Activated naive CD8-positive, alpha-beta T cell treated with anti-CD3 and anti-CD28 coated beads, Interleukin-2, amount 50 U/mL, for 24 hours (primary cell): Measurements from ENCODE around the gene C4B.
A peak's percentile ranks its signal among the peaks of the same experiment; 100 is the strongest.
"Not testable (repeated sequence)": the region's sequence is repeated elsewhere in the genome, so short reads cannot be mapped to it uniquely, and the experiment has no call there.

ENCODE experiments used
- ATAC-seq: fragments of 150-1000 bp; cut with Tn5 transposase; one replicate; pipeline ENCODE4 v1.10.0; 2021
- DNase-seq: peaks from one replicate; pipeline ENCODE4 v3.0.0; 2021
- H3K27ac Mint-ChIP-seq: one replicate; pipeline ENCODE4 v1.8.0; 2021; ENCODE audit warnings: mild to moderate bottlenecking, mixed read lengths
- H3K27me3 Mint-ChIP-seq: one replicate; pipeline ENCODE4 v1.8.0; 2021; ENCODE audit warnings: mixed read lengths
- H3K36me3 Mint-ChIP-seq: one replicate; pipeline ENCODE4 v1.8.0; 2021; ENCODE audit warnings: low read depth, mixed read lengths
- H3K4me1 Mint-ChIP-seq: one replicate; pipeline ENCODE4 v1.8.0; 2021; ENCODE audit warnings: mixed read lengths
- H3K4me3 Mint-ChIP-seq: one replicate; pipeline ENCODE4 v1.8.0; 2021; ENCODE audit warnings: mild to moderate bottlenecking, moderate library complexity, mixed read lengths
- H3K9me3 Mint-ChIP-seq: one replicate; pipeline ENCODE4 v1.8.0; 2021; ENCODE audit warnings: mixed read lengths

C4B gene

GRCh38 chr6:31976065-31976464 lies 38.5 kb upstream of the C4B start:
- Mint-ChIP-seq H3K36me3 (peaks cover 13% of the 10 kb centered on the region), H3K4me1 (peaks cover 28% of the 10 kb centered on the region)
- DNase-seq, H3K9me3 Mint-ChIP-seq, ATAC-seq, H3K4me3 Mint-ChIP-seq, H3K27me3 Mint-ChIP-seq, H3K27ac Mint-ChIP-seq: not testable (repeated sequence)

- H3K9me3 Mint-ChIP-seq = no peaks in the 10 kb centered on the region
- ATAC-seq = no peak
- no peak overlapping the region for H3K4me3 Mint-ChIP-seq
- H3K27ac Mint-ChIP-seq = no peak overlapping the region
- no peaks in the 10 kb centered on the region for H3K27me3 Mint-ChIP-seq
- no peak for DNase-seq
- H3K36me3 Mint-ChIP-seq = peaks cover 9% of the 10 kb centered on the region
- peaks cover 17% of the 10 kb centered on the region for H3K4me1 Mint-ChIP-seq
Observed at GRCh38 chr6:31977816-31978431, 36.7 kb upstream of the C4B start.

DNA sequence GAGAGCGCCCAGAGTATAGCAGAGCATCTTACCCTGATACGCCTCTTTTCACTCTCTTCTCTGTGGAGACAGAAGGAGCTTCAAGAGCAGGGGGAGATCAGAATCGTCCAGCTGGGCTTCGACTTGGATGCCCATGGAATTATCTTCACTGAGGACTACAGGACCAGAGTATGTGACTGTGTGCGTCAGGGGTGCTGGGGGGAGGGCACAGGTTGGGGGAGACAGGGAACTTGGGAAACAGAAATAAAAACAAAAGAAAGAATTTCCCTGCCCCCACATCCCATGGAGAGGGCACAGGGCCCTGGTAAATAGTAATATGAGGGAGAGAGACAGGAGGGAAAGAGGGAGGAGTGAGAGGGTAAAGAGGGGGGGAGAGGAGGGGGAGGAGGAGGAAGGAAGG lies 35.8 kb upstream of the C4B start:
- H3K27me3 Mint-ChIP-seq = no peaks in the 10 kb centered on the region
- no peak overlapping the region for H3K27ac Mint-ChIP-seq
- no peak for DNase-seq
- ATAC-seq = no peak
- H3K36me3 Mint-ChIP-seq = peaks cover 8% of the 10 kb centered on the region
- H3K4me3 Mint-ChIP-seq = no peak overlapping the region
- peaks cover 7% of the 10 kb centered on the region for H3K4me1 Mint-ChIP-seq
- no peaks in the 10 kb centered on the region for H3K9me3 Mint-ChIP-seq

DNA sequence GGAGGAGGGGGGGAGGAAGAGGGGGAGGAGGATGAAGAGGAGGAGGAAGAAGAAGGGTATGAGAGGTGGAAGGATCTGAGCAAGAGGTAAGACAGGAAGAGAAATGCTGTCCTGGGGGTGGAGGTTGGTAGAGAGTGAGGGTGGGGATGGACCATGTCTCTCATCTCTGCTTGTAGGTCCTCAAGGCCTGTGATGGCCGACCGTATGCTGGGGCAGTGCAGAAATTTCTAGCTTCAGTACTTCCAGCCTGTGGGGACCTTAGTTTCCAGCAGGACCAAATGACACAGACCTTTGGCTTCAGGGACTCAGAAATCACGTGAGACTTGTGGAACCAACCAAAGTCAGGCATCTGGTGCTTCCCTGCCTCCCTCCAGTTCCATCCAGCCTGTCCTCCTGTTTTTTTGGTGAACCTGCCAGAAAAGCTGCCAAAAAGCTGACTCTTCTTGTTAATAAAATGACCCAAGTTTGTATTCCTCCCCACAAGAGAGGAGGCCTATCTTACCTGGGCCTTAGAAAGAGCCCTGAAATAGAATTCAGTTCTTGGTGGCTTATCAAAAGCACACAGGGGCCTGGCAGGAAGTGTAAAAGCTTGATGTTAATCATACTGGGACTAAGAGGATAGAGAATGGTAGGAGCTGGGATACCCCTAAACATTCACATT lies 35.2 kb upstream of the C4B start:
- Mint-ChIP-seq H3K27ac (no peak overlapping the region), H3K4me3 (no peak overlapping the region), H3K9me3 (no peaks in the 10 kb centered on the region), H3K4me1 (peaks cover 3% of the 10 kb centered on the region), H3K27me3 (no peaks in the 10 kb centered on the region), H3K36me3 (peaks cover 6% of the 10 kb centered on the region)
- no peak for DNase-seq
- ATAC-seq = no peak

DNA sequence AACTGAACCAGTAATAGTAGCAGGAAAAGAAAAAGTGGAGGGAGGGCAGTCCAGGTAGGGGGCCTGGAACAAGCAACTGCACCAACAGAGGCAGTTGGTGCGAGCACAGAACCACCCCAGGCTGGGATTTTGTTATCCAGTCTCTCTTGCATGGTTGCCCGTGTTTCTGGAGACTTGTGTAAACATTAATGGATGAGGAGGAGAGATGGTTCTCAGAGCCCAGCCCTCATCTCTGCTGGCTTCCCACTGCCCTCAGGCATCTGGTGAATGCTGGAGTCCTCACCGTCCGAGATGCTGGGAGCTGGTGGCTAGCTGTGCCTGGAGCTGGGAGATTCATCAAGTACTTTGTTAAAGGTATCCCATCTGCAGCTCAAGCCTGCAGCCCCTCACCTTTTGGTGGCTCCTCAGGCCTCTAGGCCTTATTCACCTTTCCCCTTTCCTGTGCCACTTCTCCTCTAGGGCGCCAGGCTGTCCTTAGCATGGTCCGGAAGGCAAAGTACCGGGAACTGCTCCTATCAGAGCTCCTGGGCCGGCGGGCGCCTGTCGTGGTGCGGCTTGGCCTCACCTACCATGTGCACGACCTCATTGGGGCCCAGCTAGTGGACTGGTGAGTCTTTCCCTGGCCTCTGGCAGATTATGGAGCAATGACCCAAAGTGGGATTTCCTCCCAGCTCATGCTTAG lies 34.3 kb upstream of the C4B start:
- H3K27me3 Mint-ChIP-seq, H3K4me1 Mint-ChIP-seq, H3K27ac Mint-ChIP-seq, ATAC-seq, H3K36me3 Mint-ChIP-seq, H3K4me3 Mint-ChIP-seq, DNase-seq, H3K9me3 Mint-ChIP-seq: not testable (repeated sequence)

DNA sequence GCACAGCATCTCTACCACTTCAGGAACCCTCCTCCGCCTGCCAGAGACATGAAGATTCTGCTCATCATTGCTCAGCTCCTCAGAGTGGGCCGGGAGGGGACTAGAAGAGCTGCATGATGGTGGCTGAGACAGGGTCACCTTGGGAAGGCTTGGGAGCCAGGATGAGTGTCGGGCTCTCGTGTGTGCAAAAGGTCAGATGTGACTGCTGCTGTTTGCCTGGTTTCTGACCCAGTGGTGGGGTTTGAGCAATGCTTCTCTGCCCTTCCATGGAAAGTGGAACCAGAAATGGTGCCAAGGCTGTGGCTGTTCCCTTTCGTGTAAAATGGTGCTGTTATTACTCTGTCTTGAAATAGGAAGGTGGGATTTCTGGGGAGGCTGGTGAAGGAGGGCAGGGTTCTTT lies 33.6 kb upstream of the C4B start:
- DNase-seq, H3K9me3 Mint-ChIP-seq, ATAC-seq, H3K27ac Mint-ChIP-seq, H3K27me3 Mint-ChIP-seq, H3K36me3 Mint-ChIP-seq, H3K4me3 Mint-ChIP-seq, H3K4me1 Mint-ChIP-seq: not testable (repeated sequence)

DNA sequence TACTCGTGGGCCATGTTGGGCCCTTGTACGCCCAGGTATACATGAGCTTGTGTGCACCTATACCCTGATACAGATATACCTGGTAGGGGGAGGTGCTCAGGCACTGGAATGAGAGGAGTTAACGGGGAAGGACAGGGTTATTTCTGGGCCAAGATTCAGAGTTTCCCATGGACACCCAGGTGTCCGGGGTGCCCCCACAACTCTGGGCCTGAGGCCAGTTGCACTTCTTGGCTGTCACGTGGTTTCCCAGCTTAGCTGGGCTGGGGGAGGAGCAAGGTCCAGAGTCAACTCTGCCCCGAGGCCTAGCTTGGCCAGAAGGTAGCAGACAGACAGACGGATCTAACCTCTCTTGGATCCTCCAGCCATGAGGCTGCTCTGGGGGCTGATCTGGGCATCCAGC lies 32.9 kb upstream of the C4B start, which contains the start of gene C4A:
C4A (plus strand) TSS at position 314 of the 400 bp plus-strand sequence; CDS start at position 365, 51 bp downstream.
- ATAC-seq, H3K4me1 Mint-ChIP-seq, H3K36me3 Mint-ChIP-seq, H3K27me3 Mint-ChIP-seq, H3K27ac Mint-ChIP-seq, DNase-seq, H3K9me3 Mint-ChIP-seq, H3K4me3 Mint-ChIP-seq: not testable (repeated sequence)

DNA sequence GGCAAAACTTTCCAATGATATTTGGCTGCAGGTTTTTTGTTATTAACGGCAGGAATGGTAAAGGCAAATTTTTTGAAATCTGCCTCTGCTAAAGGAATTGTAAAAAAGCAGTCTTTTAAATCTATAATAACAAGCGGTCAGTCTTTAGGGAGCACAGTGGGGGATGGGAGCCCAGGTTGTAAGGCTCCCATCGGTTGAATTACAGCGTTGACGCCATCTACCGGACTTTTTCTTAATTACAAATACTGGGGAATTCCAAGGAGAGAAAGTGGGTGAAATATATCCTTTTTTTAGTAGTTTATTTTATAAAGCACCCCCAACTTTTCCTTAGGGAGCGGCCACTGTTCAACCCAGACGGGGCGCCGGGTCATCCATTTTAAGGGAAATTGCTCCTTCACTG lies 25.2 kb upstream of the C4B start:
- not testable (repeated sequence) for H3K27me3 Mint-ChIP-seq, H3K36me3 Mint-ChIP-seq, DNase-seq, H3K27ac Mint-ChIP-seq, H3K9me3 Mint-ChIP-seq, ATAC-seq, H3K4me1 Mint-ChIP-seq, H3K4me3 Mint-ChIP-seq

DNA sequence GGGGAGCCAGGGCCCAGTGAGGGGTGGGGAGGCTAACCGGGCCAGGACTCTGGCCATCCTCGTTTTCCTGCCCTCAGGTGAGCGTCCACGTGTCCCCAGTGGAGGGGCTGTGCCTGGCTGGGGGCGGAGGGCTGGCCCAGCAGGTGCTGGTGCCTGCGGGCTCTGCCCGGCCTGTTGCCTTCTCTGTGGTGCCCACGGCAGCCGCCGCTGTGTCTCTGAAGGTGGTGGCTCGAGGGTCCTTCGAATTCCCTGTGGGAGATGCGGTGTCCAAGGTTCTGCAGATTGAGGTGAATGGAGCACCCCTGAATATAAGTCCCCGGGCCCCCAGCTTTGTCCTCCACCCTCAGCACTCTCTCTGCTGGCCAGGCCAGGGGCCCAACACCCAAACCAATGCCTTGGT lies 20.2 kb upstream of the C4B start:
- not testable (repeated sequence) for H3K27ac Mint-ChIP-seq, ATAC-seq, H3K4me1 Mint-ChIP-seq, DNase-seq, H3K9me3 Mint-ChIP-seq, H3K27me3 Mint-ChIP-seq, H3K36me3 Mint-ChIP-seq, H3K4me3 Mint-ChIP-seq

DNA sequence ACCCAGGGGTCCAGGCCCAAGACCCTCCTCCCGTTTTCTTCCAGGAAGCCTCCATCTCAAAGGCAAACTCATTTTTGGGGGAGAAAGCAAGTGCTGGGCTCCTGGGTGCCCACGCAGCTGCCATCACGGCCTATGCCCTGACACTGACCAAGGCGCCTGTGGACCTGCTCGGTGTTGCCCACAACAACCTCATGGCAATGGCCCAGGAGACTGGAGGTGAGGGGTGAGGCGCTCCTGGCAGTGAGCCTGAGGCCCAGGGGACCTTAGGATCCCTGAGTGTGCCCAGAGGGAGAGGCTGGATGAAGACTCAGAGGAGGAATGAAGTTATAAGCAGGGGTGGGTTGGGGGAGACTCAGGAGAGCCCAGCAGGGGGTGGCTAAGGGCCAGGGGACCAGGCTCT lies 18.2 kb upstream of the C4B start:
- H3K36me3 Mint-ChIP-seq = not testable (repeated sequence)

GRCh38 chr6:32002546-32003268 lies 11.9 kb upstream of the C4B start:
- H3K27ac Mint-ChIP-seq, ATAC-seq: not testable (repeated sequence)

More for the DNA sequence above, 18.2 kb upstream of the C4B start:
- not testable (repeated sequence) for ATAC-seq, DNase-seq, H3K27ac Mint-ChIP-seq, H3K27me3 Mint-ChIP-seq, H3K9me3 Mint-ChIP-seq, H3K4me1 Mint-ChIP-seq, H3K4me3 Mint-ChIP-seq

GRCh38 chr6:32003301-32003700 lies 11.3 kb upstream of the C4B start:
- not testable (repeated sequence) for H3K4me3 Mint-ChIP-seq, DNase-seq, H3K27ac Mint-ChIP-seq, H3K27me3 Mint-ChIP-seq, H3K36me3 Mint-ChIP-seq, H3K4me1 Mint-ChIP-seq, H3K9me3 Mint-ChIP-seq, ATAC-seq

More at GRCh38 chr6:32002546-32003268, 11.9 kb upstream of the C4B start:
- H3K4me3 Mint-ChIP-seq, H3K27me3 Mint-ChIP-seq, H3K9me3 Mint-ChIP-seq, DNase-seq, H3K36me3 Mint-ChIP-seq, H3K4me1 Mint-ChIP-seq: not testable (repeated sequence)

GRCh38 chr6:32004393-32004792 lies 10.2 kb upstream of the C4B start:
- not testable (repeated sequence) for H3K4me1 Mint-ChIP-seq, DNase-seq, ATAC-seq, H3K27me3 Mint-ChIP-seq, H3K36me3 Mint-ChIP-seq, H3K27ac Mint-ChIP-seq, H3K9me3 Mint-ChIP-seq, H3K4me3 Mint-ChIP-seq

DNA sequence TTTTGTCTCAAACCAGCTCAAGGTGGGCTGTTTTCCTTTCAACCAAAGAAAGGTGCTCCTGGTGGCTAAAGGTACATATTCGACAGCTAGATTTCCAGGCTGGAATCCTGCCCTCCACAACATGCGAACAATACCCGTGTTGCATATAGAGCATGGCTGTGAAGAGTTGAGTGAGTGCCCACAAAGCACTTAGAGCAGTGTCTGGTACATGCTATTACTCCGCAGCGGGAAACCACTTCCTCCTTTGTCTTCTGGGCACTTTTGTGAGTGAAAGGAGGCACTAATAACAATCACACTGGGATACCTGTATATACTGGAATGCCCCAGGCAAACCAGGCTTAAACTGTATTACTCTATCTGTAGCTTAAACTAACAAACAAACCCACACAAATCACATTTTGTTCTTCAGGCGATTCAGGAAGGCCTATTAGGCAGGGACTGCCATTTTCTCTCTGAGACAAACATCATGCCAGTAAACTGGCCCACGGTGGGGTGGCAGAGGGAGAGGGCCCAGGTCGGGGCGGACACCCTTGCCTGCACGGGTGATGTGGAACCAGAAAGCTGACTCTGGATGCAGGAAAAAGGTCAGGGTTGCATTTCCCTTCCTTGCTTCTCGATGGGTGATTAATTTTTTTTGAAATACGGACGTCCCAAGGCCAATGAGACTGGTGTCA lies 9.6 kb upstream of the C4B start:
- not testable (repeated sequence) for H3K4me3 Mint-ChIP-seq, H3K36me3 Mint-ChIP-seq, H3K27ac Mint-ChIP-seq, H3K4me1 Mint-ChIP-seq, H3K27me3 Mint-ChIP-seq, H3K9me3 Mint-ChIP-seq, DNase-seq
- peak; percentile 42 for ATAC-seq
